NCI-H1105 treated with DMSO at 0.1 percent for 48 hours (cell line): ENCODE results near the gene MAP3K5.

ENCODE experiments used
- DNase-seq: peaks from one replicate; lab custom pipeline; 2025; lab: John Stamatoyannopoulos, UW

Gene MAP3K5

DNA sequence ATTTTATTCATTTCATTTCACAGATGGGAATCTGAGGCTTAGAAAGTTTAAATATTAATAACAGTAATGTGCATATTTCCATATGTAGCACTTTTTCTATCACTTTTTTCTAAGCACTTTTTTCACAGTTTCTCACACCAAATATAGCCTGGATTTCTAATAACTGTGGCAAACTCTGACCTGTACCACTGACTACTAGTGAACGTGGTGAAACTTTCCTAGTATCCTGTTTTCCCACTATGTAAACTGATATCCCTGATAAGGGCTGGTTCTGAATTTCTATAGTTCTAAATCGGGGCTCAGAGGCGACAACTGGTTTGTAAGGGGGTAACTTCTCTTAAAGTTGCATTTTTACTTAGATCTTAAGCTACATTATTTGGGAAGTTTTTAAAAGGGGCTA, 274.7 kb downstream of the MAP3K5 start:
- no peak for DNase-seq

DNA sequence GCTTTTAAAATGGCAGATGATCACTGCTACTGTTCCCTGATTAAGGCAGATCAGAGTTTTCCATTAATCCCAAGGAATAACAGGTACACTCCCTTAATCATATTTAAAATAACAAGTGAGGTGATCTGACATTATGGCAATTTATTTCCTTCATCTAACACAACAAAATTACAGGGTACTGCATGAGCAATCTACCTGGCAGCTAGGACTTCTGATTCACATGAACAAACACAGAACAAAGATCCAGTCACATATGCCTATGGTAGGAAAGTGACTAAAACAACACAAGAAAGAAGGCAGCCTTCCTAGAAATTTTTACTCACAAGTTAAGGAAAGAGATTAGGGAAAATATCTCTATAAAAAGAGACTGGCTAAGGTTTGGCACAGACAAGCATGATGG, 275.3 kb downstream of the MAP3K5 start:
- DNase-seq, result no peak

GRCh38 chr6:136514591-136514990, 277.7 kb downstream of the MAP3K5 start:
- no peak for DNase-seq

DNA sequence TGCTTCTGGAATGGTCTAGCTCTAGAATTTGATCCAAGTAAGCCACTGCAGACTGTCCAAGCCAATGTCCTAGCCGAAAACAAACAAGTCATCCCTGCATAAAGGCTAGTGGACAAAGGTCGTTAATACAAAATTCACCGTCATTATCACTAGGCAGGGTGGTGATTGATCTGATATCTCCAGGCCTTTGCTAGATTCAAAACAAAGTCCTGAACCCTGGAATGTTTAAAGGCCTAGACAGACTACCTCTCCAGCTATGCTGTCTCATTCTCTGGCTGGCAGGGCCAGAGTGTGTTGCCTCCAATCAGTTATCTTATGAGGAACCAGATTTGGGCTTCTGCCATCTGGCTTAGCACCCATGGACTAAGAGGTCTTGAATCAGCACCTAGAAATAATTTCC, 280.4 kb downstream of the MAP3K5 start:
- no peak for DNase-seq

DNA sequence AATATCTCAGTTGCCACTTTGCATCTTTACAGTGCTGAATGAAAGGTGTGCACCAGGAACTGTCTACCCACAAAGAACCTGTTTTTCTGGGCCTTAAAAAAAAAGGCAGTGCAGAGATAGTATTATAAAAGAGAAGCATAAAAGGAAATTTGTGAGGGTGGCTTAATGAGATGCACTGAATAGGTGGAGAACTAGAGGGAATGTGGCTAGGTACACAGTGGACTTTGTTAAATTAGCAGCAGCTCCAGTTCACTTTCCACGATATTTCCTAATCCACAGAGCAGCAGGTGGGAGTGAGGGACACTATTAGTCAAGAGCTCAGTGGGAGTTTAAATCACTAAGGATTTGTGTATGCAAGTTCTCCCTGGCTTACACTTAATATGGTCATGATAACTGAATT, 280.9 kb downstream of the MAP3K5 start:
- DNase-seq, result no peak

DNA sequence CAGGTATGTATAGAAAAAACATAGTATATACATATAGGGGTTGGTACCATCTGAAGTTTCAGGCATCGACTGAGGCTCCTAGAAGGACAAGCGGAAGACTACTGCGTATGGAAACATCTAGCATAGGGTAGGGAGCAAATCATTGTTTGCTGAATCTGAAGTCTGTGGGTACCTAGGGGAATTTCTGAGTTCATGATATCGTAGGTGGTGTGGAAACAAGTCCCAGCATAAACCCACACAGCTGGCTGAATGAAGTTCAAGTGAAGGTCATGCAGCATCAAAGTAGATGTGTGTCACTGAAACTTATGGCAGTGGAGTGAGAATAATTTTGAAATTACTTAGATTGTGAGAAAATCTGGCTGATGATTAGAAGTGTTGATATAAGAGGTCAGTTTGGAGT, 281.5 kb downstream of the MAP3K5 start:
- DNase-seq, result no peak

DNA sequence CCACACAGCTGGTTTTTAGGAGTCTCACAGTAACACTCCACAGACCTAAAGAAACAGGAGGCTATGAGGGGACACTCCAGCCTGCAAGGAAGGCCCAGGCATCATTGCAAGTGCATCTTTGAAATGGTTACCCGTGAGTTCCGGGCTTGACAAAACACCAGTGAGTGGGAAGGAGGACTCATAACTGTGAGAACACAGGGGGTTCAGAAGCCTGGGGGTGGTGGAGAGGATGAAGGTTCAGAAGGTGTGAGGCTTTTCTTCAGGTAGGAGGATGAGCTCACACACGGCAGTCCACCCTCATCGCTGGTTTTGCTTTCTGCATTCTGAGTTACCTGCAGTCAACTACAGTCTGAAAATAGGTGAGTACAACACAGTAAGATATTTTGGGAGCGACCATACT, 282.0 kb downstream of the MAP3K5 start:
- no peak for DNase-seq

GRCh38 chr6:136508725-136509392, 283.4 kb downstream of the MAP3K5 start:
- no peak for DNase-seq
